Measurements from ENCODE around the gene NHSL1.

The NHSL1 gene

DNA sequence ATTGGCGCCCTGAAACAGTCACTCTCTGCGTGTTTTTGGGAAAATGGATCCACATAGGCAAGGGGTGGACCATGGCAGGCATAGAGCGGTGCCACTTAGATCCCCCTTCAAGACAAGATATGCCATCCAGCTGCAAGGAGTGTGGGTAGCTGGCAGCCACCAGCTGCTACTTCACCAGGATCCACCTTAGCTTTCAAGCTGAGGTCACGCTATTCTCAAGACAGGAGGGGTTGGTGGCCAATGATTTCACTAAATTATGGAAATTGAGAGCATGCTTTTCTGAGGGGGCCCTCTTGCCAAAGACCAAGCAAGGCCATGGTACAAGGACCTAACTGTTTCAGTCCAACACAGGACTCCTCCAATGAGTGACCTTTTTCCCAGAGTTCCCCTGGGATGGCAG, 78.9 kb downstream of the NHSL1 start (continued):
- no peak for TF ChIP-seq ZBTB6 (tag by site-specific recombination; IDR thresholded peaks at IDR 0.05)
- TF ChIP-seq ZFHX2 (tag by site-specific recombination; conservative IDR thresholded peaks at IDR 0.05) = no peak
- TF ChIP-seq ZSCAN30 (tag by site-specific recombination; IDR thresholded peaks at IDR 0.05) = no peak
- no peak for TF ChIP-seq ZNF560 (tag by site-specific recombination; IDR thresholded peaks at IDR 0.05; ENCODE audit: borderline replicate concordance)
- no peak for TF ChIP-seq TSHZ1 (tag by site-specific recombination; IDR thresholded peaks at IDR 0.05; ENCODE audit: borderline replicate concordance)

DNA sequence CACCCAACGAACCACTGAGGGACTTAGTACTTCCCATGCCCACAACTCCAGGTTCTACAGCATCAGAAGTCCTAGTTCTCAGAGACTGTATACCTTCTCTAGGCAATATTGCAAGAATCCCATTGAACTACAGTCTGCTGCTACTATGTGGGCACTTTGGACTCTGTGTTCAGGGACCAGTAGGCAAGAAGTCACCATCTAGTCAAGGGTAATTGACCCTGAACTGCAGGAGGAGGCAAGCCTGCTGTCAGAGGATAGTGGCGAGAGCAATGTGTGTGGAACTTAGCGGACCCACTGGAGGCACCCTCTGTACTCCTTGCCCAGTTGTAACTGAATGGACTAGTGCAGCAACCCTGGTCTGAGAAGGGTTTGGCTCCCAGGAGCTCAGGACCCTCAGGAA, 79.5 kb downstream of the NHSL1 start:
- CTCF ChIA-PET = interaction anchor here (1.0 to 1.5 kb wide), 2 partner anchors 15 to 304 kb away, joined by 3 to 4 read pairs; no protein-coding TSS in a partner anchor
- peaks cover 0 to 72% of the 10 kb centered on the region in 2 experiments; a peak in 1 of 3 replicates for H3K36me3 ChIP-seq (ENCODE audit: control insufficient read depth in 2 of 2, insufficient read depth in 1 of 2, low read length in 2 of 2)
- H3K4me1 ChIP-seq (ENCODE audit: control insufficient read depth, insufficient read depth, low read length) = no peaks in the 10 kb centered on the region
- TF ChIP-seq ZNF623 (tag by site-specific recombination; IDR thresholded peaks at IDR 0.05) (no peak), ZNF121 (tag by site-specific recombination; IDR thresholded peaks at IDR 0.05) (no peak), HOXA7 (CRISPR knock-in tag; IDR thresholded peaks at IDR 0.05; ENCODE audit: borderline replicate concordance) (no peak), ZNF391 (tag by site-specific recombination; IDR thresholded peaks at IDR 0.05; ENCODE audit: borderline replicate concordance, low read depth) (no peak), MEIS1 (CRISPR knock-in tag; IDR thresholded peaks at IDR 0.05; ENCODE audit: borderline replicate concordance) (no peak), ZNF561 (tag by site-specific recombination; IDR thresholded peaks at IDR 0.05; ENCODE audit: borderline replicate concordance) (no peak), ZNF202 (tag by site-specific recombination; IDR thresholded peaks at IDR 0.05; ENCODE audit: borderline replicate concordance) (no peak), ZNF629 (tag by site-specific recombination; IDR thresholded peaks at IDR 0.05) (no peak), ZFP69B (tag by site-specific recombination; IDR thresholded peaks at IDR 0.05) (no peak), ZNF654 (tag by site-specific recombination; IDR thresholded peaks at IDR 0.05; ENCODE audit: low read depth) (no peak)
- no peak overlapping the region for H3K27ac ChIP-seq (ENCODE audit: extremely low read depth, low read depth, low read length)
- H3K4me3 ChIP-seq (ENCODE audit: low read depth, low read length) = no peak overlapping the region
- no peaks in the 10 kb centered on the region for H3K9me3 ChIP-seq (ENCODE audit: control insufficient read depth, insufficient read depth, low read depth, low read length)
- POLR2A ChIA-PET = no interaction called here

GRCh38 chr6:138418118-138418742, 81.1 kb downstream of the NHSL1 start:
- Histone ChIP-seq H3K4me3 (ENCODE audit: low read depth, low read length) (no peak overlapping the region), H3K27ac (ENCODE audit: extremely low read depth, low read depth, low read length) (no peak overlapping the region), H3K4me1 (ENCODE audit: control insufficient read depth, insufficient read depth, low read length) (no peaks in the 10 kb centered on the region), H3K36me3 (ENCODE audit: control insufficient read depth in 2 of 2, insufficient read depth in 1 of 2, low read length in 2 of 2) (peaks cover 2 to 74% of the 10 kb centered on the region in 2 experiments; a peak in 2 of 3 replicates), H3K9me3 (ENCODE audit: control insufficient read depth, insufficient read depth, low read depth, low read length) (no peaks in the 10 kb centered on the region)
- ChIA-PET CTCF (interaction anchor here (0.6 to 1.3 kb wide), 3 partner anchors 11 to 406 kb away, joined by 3 to 4 read pairs (median 4); partner anchors contain the start of gene HEBP2), POLR2A (interaction anchor here (0.6 kb wide), 1 partner anchor 303 kb away, joined by 4 read pairs; no protein-coding TSS in a partner anchor)
- TF ChIP-seq KLF17 (tag by site-specific recombination; IDR thresholded peaks at IDR 0.05) (no peak), ZBTB20 (tag by site-specific recombination; IDR thresholded peaks at IDR 0.05) (peak; percentile 27; the same call in 1 of the 2 replicates)
